ENCODE data around the gene ZCCHC24.
A peak's percentile ranks its signal among the peaks of the same experiment; 100 is the strongest.

ZCCHC24 gene

GRCh38 chr10:79445161-79445976 lies at the start of gene ZCCHC24:
ZCCHC24 (minus strand) TSS chr10:79445624; CDS start chr10:79445440, 184 bp downstream.
- DNase-seq (ENCODE audit: low read depth in 2 of 3, low spot score in 2 of 3): peak; percentile 80 to 93 (median 87)

- DNase-seq (ENCODE audit: low read depth in 2 of 3, low spot score in 2 of 3): no peak
Measured at GRCh38 chr10:79493806-79494205, 48.4 kb upstream of the ZCCHC24 start.

- no peak for DNase-seq (ENCODE audit: low read depth in 2 of 3, low spot score in 2 of 3)
Measured at GRCh38 chr10:79492839-79493238, 47.4 kb upstream of the ZCCHC24 start.

GRCh38 chr10:79492256-79492655 lies 46.8 kb upstream of the ZCCHC24 start:
- DNase-seq (ENCODE audit: low read depth in 2 of 3, low spot score in 2 of 3): no peak

- DNase-seq (ENCODE audit: low read depth in 2 of 3, low spot score in 2 of 3): no peak
Measured at GRCh38 chr10:79491143-79491835, 45.9 kb upstream of the ZCCHC24 start.

GRCh38 chr10:79490400-79491142 lies 45.1 kb upstream of the ZCCHC24 start:
- DNase-seq (ENCODE audit: low read depth in 2 of 3, low spot score in 2 of 3): no peak

GRCh38 chr10:79488870-79489269 lies 43.4 kb upstream of the ZCCHC24 start:
- DNase-seq (ENCODE audit: low read depth in 2 of 3, low spot score in 2 of 3): no peak

GRCh38 chr10:79488336-79488735 lies 42.9 kb upstream of the ZCCHC24 start:
- DNase-seq (ENCODE audit: low read depth in 2 of 3, low spot score in 2 of 3): no peak

- DNase-seq (ENCODE audit: low read depth in 2 of 3, low spot score in 2 of 3): peak in 2 of 3 experiments; percentile 10
Measured at GRCh38 chr10:79487296-79488194, 42.1 kb upstream of the ZCCHC24 start.

GRCh38 chr10:79484476-79484875 lies 39.1 kb upstream of the ZCCHC24 start:
- DNase-seq (ENCODE audit: low read depth in 2 of 3, low spot score in 2 of 3): no peak

- DNase-seq (ENCODE audit: low read depth in 2 of 3, low spot score in 2 of 3): no peak
Measured at GRCh38 chr10:79483948-79484347, 38.5 kb upstream of the ZCCHC24 start.

GRCh38 chr10:79483299-79483698 lies 37.9 kb upstream of the ZCCHC24 start:
- no peak for DNase-seq (ENCODE audit: low read depth in 2 of 3, low spot score in 2 of 3)

GRCh38 chr10:79482741-79483140 lies 37.3 kb upstream of the ZCCHC24 start:
- no peak for DNase-seq (ENCODE audit: low read depth in 2 of 3, low spot score in 2 of 3)

GRCh38 chr10:79482304-79482703 lies 36.9 kb upstream of the ZCCHC24 start:
- DNase-seq (ENCODE audit: low read depth in 2 of 3, low spot score in 2 of 3): no peak

GRCh38 chr10:79479283-79479909 lies 34.0 kb upstream of the ZCCHC24 start:
- no peak for DNase-seq (ENCODE audit: low read depth in 2 of 3, low spot score in 2 of 3)

GRCh38 chr10:79477456-79477855 lies 32.0 kb upstream of the ZCCHC24 start:
- DNase-seq (ENCODE audit: low read depth in 2 of 3, low spot score in 2 of 3): no peak

GRCh38 chr10:79476645-79477044 lies 31.2 kb upstream of the ZCCHC24 start:
- DNase-seq (ENCODE audit: low read depth in 2 of 3, low spot score in 2 of 3): no peak

GRCh38 chr10:79475877-79476276 lies 30.5 kb upstream of the ZCCHC24 start:
- DNase-seq (ENCODE audit: low read depth in 2 of 3, low spot score in 2 of 3): no peak

GRCh38 chr10:79475119-79475653 lies 29.8 kb upstream of the ZCCHC24 start:
- DNase-seq (ENCODE audit: low read depth in 2 of 3, low spot score in 2 of 3): no peak

- no peak for DNase-seq (ENCODE audit: low read depth in 2 of 3, low spot score in 2 of 3)
Measured at GRCh38 chr10:79473496-79474095, 28.2 kb upstream of the ZCCHC24 start.

All from activated CD8-positive, alpha-beta memory T cell treated with anti-CD3 and anti-CD28 coated beads for 48 hours (primary cell).